ENCODE results near the gene EMC10. TPM values are rescaled to one million over a fixed set of nuclear protein-coding genes. Genes with fewer than 3 reads are reported as not detected.

Gene EMC10
- polyA plus RNA-seq, 1 of the 3 experiments (the other 2 are of a cell fraction), result 218 TPM

DNA sequence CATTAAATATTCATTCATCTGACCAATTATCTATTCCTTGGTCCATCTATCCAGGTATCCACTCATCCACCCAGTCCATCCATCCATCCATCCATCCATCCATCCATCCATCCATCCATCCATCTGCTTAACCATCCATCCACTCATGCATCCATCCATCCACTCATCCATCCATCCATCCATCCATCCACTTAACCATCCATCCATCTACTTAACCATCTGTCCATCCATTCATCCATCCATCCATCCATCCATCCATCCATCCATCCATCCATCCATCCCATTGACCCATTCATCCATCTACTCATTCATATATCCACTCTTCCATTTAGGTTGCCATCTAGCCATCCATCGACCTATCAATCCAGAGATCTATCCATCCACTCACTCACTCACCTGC is 32.2 kb upstream of the EMC10 start:
- Histone ChIP-seq H3K4me3 (ENCODE audit: low read depth in 2 of 2, low read length in 1 of 2) (no peak overlapping the region), H3K4me1 (ENCODE audit: control insufficient read depth in 1 of 2, insufficient read depth in 2 of 2, low read depth in 1 of 2, low read length in 1 of 2) (no peaks in the 10 kb centered on the region), H3K9ac (no peak overlapping the region), H4K20me1 (ENCODE audit: insufficient read depth) (no peaks in the 10 kb centered on the region), H3K9me3 (no peaks in the 10 kb centered on the region), H2AFZ (ENCODE audit: low read depth) (no peak overlapping the region), H3K36me3 (replicated peaks in 1 of 2; ENCODE audit: control insufficient read depth in 1 of 2, insufficient read depth in 2 of 2, low read length in 1 of 2) (no peaks in the 10 kb centered on the region), H3K4me2 (no peak overlapping the region), H3K9me2 (no peaks in the 10 kb centered on the region), H3F3A (replicated peaks; ENCODE audit: insufficient read depth) (no peaks in the 10 kb centered on the region), H3K27me3 (ENCODE audit: insufficient read depth) (peaks cover 6% of the 10 kb centered on the region; the same call in 1 of the 2 replicates), H3K79me2 (ENCODE audit: insufficient read depth) (no peaks in the 10 kb centered on the region), H3K27ac (ENCODE audit: low read depth in 2 of 2, low read length in 1 of 2) (no peak overlapping the region)
- DNase-seq, result no peak
- TF ChIP-seq POLR2AphosphoS5 (IDR thresholded peaks at IDR 0.05; ENCODE audit: low read depth, low read length) (no peak), RXRA (IDR thresholded peaks at IDR 0.05; ENCODE audit: borderline replicate concordance, low read depth) (no peak), SIN3A (IDR thresholded peaks at IDR 0.05; ENCODE audit: borderline replicate concordance, low read depth, low read length) (no peak), EZH2phosphoT487 (IDR thresholded peaks at IDR 0.05; ENCODE audit: borderline replicate concordance, low read depth) (no peak), JUND (IDR thresholded peaks at IDR 0.05) (no peak), NRF1 (IDR thresholded peaks at IDR 0.05; ENCODE audit: low read depth, low read length) (no peak), CHD2 (IDR thresholded peaks at IDR 0.05; ENCODE audit: low read length, partially characterized antibody) (no peak), FOXJ3 (CRISPR knock-in tag; IDR thresholded peaks at IDR 0.05) (no peak), RAD21 (IDR thresholded peaks at IDR 0.05; ENCODE audit: low read length) (no peak), TAF1 (IDR thresholded peaks at IDR 0.05; ENCODE audit: borderline replicate concordance, low read depth, low read length) (no peak), NFIC (IDR thresholded peaks at IDR 0.05; ENCODE audit: borderline replicate concordance) (no peak), TCF12 (IDR thresholded peaks at IDR 0.05) (no peak), USF1 (IDR thresholded peaks at IDR 0.05; ENCODE audit: borderline replicate concordance, low read depth) (no peak), TEAD4 (IDR thresholded peaks at IDR 0.05; ENCODE audit: borderline replicate concordance, insufficient read depth) (no peak), FOSL2 (IDR thresholded peaks at IDR 0.05; ENCODE audit: borderline replicate concordance, low read depth) (no peak), GATA2 (CRISPR knock-in tag; IDR thresholded peaks at IDR 0.05) (no peak)
- TF ChIP-seq, protein P1, sequence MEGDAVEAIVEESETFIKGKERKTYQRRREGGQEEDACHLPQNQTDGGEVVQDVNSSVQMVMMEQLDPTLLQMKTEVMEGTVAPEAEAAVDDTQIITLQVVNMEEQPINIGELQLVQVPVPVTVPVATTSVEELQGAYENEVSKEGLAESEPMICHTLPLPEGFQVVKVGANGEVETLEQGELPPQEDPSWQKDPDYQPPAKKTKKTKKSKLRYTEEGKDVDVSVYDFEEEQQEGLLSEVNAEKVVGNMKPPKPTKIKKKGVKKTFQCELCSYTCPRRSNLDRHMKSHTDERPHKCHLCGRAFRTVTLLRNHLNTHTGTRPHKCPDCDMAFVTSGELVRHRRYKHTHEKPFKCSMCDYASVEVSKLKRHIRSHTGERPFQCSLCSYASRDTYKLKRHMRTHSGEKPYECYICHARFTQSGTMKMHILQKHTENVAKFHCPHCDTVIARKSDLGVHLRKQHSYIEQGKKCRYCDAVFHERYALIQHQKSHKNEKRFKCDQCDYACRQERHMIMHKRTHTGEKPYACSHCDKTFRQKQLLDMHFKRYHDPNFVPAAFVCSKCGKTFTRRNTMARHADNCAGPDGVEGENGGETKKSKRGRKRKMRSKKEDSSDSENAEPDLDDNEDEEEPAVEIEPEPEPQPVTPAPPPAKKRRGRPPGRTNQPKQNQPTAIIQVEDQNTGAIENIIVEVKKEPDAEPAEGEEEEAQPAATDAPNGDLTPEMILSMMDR (IDR thresholded peaks at IDR 0.05), result no peak
- TF ChIP-seq, protein P2, sequence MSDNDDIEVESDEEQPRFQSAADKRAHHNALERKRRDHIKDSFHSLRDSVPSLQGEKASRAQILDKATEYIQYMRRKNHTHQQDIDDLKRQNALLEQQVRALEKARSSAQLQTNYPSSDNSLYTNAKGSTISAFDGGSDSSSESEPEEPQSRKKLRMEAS (IDR thresholded peaks at IDR 0.05; ENCODE audit: low read depth), result no peak
- TF ChIP-seq, protein P3, sequence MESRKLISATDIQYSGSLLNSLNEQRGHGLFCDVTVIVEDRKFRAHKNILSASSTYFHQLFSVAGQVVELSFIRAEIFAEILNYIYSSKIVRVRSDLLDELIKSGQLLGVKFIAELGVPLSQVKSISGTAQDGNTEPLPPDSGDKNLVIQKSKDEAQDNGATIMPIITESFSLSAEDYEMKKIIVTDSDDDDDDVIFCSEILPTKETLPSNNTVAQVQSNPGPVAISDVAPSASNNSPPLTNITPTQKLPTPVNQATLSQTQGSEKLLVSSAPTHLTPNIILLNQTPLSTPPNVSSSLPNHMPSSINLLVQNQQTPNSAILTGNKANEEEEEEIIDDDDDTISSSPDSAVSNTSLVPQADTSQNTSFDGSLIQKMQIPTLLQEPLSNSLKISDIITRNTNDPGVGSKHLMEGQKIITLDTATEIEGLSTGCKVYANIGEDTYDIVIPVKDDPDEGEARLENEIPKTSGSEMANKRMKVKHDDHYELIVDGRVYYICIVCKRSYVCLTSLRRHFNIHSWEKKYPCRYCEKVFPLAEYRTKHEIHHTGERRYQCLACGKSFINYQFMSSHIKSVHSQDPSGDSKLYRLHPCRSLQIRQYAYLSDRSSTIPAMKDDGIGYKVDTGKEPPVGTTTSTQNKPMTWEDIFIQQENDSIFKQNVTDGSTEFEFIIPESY (IDR thresholded peaks at IDR 0.05; ENCODE audit: borderline replicate concordance, low read depth), result no peak
- TF ChIP-seq, protein P4, sequence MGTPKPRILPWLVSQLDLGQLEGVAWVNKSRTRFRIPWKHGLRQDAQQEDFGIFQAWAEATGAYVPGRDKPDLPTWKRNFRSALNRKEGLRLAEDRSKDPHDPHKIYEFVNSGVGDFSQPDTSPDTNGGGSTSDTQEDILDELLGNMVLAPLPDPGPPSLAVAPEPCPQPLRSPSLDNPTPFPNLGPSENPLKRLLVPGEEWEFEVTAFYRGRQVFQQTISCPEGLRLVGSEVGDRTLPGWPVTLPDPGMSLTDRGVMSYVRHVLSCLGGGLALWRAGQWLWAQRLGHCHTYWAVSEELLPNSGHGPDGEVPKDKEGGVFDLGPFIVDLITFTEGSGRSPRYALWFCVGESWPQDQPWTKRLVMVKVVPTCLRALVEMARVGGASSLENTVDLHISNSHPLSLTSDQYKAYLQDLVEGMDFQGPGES (IDR thresholded peaks at IDR 0.05; ENCODE audit: low read depth, low read length), result no peak
- 2% methylated on average over 1 of the region's 1 CpG for WGBS (ENCODE audit: low lambda C conversion rate)
- ChIA-PET POLR2A (interaction anchor here (1.5 kb wide), 1 partner anchor 16 kb away, joined by 3 read pairs; no protein-coding TSS in a partner anchor), CTCF (interaction anchor here (1.1 kb wide), 1 partner anchor 16 kb away, joined by 4 read pairs; no protein-coding TSS in a partner anchor)

Data from SK-N-SH (cell line).